Activated CD8-positive, alpha-beta memory T cell treated with anti-CD3 and anti-CD28 coated beads for 4 hours (primary cell): Measurements from ENCODE around the gene ADARB2.

ENCODE experiments used
- DNase-seq, 2 donors: peaks; one replicate each; pipeline ENCODE4 v3.0.0-alpha.2; 2020; ENCODE audit warnings: low read depth in 2 of 2

Gene ADARB2

DNA sequence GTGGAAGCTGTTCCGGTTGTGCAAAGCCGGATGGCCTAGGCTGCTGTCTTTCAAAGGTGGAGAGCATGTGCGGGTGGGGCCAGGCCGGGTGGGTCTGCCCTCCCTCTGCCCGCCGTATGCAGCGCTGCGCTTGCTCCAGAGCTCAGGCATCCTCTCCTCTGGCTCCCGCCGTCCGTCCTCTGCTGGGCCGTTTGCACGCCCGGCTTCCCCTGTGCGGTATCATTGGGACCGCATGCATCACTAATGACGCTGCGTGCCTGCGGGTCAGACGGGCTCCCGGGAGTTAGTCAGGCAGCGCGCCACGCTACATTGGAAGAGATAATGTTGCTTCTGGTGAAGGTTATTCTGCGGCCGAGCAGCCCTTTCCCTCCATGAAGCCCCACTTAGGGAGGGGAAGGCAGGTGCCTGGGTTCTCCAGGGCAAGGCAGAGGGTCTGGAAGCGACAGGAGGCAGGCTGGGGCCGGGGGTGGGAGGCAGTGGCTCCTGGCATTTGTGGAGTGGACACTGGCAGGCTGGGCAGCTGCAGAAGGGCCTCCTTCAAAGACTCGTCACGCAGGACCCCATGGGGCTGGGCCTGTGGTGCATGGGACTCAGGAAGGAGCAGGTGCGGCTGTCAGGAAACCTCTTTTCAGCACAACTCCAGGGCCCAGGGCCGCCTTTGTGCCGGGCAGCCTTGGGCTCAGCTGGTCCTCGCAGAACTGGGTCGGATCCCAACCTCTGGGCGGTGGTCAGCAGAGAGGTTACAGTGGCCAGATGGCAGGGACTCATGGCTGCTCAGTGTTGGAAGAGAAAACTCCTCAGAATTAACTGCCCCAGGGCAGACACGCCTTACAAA lies 362.6 kb downstream of the ADARB2 start:
- no peak for DNase-seq

DNA sequence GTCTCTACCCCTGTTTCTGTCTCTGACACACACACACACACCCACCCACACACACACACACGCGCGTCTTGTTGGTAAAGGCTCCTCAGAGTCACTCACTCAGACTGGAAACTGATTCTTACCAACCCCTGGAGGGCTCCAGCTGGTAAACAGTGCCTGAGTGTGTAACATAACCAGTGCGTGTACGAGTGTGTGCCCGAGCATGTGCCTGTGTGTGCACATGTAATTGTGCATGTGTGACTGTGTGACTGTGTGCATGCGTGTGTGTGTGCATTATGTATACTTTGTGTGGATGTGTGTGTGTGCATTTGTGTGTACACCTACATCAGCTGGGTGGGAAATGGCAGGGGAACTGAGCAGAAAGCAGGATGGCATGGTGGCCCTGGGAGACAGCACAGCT lies 364.0 kb downstream of the ADARB2 start:
- DNase-seq: no peak

DNA sequence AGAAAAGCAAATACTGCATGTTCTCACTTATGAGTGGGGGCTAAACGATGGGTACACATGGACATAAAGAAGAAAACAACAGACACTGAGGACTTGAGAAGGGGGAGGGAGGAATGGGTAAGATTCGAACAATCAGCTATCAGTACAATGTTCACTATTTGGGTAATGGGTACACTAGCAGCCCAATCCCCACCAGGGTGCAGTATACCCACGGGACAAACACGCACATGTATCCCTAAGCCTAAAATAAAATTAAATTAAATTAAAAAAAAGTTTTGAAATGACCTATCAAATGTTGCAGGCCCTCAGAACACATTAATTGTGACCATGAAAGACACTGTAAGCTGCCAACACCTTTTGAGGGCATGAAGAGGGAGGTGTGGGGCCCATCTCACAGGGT lies 365.1 kb downstream of the ADARB2 start:
- no peak for DNase-seq

DNA sequence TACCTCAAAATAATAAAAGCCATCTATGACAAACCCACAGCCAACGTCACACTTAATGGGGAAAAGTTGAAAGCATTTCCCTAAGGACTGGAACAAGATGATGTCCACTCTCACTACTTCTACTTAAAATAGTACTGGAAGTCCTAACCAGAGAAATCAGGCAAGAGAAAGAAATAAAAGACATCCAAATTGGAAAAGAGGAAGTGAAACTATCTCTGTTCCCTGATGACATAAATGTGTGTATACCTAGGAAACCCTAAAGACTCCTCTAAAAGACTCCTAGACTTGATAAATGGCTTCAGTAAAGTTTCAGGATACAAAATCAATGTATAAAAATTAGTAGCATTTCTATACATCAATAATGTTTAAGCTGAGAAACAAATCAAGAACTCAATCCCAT lies 367.0 kb downstream of the ADARB2 start:
- no peak for DNase-seq

DNA sequence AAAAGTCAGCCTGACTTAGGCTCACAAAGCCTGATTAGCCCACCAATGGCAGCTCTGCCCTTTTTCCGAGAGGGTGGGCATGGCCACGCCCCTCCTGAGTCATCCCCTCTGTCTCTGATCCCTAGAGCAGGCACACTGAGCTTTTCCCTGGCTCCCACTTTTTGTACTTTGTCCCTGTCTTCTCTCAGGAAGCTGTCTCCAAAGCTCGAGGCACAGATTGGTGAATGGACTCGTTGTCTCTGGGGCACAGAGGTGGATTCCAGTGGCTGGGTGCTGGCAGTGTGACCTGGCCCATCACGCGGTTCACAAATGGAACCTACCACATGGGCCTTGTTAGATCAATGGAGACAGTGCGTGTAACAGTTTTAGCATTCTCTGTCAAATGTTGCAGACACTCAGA lies 367.7 kb downstream of the ADARB2 start:
- no peak for DNase-seq

DNA sequence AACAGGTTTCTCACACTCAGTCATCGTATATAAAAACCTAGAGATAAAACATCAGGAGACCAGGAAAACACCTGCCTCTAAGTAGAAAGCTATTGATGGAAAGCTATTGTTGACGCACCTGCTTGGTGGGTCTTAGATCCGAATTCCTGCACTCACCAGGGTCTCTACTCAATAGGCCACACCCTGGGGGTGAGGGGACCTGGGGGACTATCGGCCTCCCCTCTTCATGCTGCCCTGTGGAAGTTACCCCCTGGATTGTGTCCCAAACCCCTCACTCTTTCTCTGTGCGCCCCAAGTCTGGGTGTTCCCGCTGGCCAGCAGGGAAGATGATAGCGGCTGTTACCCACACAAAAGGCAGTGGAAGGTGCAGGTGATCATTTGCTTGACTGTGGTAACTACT lies 368.1 kb downstream of the ADARB2 start:
- no peak for DNase-seq

DNA sequence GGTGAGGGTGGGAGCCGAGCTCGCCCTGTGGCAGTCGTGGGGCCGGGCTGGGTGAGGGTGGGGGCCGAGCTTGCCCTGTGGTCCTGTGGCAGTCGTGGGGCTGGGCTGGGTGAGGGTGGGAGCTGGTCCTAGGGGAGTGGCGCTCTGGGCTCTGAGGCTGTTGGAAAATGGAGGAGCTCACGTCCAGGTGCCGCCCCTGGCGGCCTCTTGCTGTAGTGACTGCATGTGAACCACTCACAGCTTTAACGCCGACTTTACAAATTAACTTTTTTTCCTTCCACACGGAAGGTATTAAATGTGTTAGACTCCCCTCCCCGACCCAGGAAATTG lies 368.5 kb downstream of the ADARB2 start:
- no peak for DNase-seq

DNA sequence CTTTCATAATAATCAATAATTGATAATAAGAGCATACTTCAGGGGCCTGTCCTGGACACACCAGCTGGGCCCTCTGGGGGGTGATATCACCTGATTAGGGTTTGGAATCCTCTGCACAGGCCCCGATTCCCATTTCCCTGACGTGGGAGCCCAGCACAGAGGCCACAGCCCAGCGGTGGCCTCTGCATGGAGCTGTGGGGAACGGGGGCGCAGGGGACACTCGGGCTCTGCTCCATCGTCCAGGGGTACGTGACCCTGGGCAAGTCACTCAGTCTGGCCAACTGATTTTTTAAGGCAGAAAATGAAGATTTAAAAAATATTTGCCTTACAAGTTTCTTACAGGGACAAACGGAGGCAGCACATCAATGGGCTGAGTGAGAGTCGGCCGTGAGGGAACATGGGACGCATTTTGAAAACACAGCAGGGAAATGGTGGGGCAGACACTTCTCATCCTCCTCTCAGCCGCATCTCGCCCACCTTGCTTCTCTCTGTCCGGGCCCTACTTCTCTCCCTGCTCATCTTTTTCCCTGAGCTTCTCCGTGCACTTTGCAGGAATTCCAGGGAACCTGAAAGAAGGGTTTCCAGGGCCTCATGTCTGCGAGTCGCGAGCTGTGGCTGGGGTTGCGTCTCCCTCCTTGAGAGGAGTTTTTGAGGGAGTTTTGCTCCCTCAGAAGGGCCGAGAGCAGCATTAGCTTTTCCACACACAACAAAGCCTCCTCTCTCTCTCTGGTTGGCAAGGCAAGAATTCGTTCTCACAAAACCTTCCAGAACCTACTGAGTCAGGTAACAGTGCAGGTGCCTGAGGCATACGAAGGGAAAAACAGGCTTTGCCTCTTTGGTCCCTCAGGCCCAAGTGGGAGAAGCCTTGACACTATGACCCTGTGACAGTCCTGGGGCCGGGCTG lies 369.1 kb downstream of the ADARB2 start:
- no peak for DNase-seq

DNA sequence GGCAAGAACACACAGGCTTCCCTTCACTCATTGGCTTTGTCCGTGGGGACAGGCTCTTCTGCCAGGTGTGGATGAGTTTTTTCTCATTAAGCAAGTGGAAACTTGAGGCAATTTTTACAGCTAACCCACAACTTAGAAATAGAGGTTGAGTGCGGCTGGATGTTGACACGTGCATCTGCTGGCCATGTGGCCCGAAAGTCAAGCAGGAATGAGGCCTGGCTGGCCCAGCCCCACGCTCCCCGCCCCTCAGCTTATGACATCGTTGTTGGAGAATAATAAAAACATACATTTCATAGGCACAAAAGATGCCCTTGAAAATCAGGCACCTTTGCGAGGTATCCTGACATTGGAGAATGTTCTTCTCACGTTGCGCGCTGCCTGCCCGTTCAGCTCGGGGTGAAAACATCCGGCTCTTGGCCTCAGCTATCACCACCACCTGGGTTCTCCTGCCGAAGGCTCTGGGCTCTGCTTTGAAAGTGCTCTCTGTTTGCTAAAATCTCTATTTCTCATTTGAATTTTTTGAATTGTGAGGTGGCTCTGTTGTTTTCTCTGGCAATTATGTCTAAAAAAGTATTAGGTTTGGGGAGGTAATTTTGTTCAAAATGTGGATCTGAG lies 370.4 kb downstream of the ADARB2 start:
- DNase-seq: no peak

DNA sequence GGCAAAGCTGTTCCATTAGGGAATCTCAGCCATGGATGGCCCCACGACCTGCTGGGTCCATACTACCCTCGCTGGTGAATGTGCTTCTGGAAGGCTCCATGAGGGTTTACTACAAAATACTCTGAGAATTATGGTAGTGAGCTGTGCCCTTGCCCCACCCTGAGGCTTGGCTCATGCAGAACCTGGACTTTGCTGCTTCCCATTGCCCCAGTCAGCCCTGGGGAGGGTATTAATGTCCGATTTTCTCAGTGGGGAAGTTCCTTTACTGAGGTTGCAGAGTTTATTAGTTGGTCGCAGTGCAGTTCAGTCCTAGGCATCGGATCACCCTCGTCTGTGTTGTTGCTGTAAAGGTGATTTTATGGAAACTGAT lies 371.0 kb downstream of the ADARB2 start:
- no peak for DNase-seq

DNA sequence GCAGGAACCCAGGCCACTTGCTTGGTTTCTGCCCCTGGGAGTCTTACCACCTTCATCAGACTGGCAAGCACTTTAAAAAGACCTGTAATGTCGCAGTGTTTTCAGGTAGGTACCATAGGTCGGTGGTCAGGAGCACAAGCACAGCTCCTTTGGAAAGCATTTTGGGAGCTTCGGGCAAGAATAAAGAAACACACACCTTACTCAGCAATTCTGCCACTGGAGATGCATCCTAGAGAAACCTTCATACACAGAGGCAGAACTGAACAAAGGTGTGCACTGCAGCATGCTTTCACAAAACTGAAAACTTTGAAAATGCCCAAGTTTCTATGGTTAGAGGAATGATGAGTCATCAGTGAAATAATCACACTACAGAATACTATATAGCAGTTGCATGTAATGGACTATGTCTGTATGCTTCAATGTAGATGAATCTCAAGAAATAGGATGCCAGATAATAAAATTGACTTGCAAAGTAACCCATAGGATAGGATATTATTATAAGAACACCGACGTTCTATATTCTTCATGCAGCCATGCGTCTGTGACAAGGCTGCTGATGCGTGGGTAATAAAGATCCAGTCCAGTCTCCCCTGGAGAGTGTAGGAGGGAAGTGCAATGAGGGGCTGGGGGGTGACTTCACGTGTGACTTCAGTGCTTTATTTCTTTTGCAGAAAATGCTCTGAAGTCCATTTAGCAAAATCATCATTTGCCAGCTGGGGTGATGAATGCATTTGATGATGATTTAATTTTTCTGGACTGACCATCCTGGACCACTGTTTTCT lies 371.6 kb downstream of the ADARB2 start:
- no peak for DNase-seq

DNA sequence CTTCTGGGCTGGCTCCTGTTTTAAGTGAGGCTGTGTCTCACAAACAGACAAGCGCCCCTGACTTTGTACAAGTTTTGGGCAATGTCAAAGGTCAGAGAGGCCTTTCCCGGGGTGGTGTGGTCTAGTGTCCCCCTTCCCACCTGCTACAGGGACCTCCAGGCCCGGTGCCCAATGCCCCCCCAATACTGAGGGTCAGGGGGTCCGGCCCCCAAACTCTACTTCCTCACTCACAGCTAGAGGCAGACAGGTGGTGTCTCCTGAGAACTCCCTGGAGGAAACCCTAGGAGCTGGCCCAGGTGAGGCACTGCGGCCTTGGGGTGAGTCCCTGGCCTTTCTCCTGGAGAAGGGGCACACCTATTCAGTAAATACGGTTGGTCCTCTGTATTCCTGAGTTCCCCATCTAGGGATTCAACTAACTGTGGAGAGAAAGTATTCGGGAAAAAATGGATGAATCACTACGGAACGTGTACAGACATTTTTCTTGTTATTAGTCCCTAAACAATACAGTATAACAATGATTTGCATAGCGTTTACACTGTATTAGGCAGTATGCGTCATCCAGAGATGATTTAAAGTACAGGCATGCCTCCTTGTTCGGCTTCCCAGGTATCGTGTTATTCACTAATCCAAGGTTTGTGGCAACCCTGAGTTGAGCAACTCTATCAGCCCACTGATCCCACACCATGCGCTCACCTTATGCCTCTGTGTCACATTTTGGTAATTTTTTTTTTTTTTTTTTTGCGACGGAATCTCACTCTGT lies 373.0 kb downstream of the ADARB2 start:
- DNase-seq: no peak

DNA sequence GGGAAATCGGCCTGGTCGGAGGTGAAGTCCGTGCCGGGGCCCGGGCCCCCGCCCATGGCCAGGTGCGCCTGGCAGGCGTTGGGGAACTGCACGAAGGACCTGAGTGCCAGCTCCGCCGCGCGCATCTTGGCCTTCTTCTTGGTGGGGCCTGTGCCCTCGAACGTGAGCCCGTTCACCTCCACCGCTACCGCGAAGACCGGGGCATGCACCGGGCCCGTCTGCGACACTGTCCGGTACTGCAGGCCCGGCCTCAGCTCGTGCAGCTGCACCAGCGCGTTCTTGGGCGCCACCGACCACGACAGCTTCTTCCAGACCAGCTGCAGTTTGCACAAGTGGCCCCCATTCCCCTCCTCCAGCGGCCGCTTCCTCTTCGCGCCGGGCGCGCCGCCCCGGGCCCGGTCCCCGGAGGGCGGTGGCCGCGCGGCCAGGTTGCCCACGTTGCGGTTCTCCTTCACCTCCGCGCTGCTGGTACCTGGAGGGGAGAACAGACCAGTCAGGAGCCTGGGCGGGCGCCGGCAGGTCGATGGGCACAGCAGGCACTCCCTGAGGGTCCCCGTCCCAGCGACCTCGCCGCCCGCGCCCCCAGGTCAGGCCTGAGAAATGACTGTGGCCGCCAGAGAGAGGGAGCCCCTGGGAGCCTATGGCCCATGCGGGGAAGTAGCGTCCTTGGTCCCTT lies 373.7 kb downstream of the ADARB2 start:
- DNase-seq: no peak

DNA sequence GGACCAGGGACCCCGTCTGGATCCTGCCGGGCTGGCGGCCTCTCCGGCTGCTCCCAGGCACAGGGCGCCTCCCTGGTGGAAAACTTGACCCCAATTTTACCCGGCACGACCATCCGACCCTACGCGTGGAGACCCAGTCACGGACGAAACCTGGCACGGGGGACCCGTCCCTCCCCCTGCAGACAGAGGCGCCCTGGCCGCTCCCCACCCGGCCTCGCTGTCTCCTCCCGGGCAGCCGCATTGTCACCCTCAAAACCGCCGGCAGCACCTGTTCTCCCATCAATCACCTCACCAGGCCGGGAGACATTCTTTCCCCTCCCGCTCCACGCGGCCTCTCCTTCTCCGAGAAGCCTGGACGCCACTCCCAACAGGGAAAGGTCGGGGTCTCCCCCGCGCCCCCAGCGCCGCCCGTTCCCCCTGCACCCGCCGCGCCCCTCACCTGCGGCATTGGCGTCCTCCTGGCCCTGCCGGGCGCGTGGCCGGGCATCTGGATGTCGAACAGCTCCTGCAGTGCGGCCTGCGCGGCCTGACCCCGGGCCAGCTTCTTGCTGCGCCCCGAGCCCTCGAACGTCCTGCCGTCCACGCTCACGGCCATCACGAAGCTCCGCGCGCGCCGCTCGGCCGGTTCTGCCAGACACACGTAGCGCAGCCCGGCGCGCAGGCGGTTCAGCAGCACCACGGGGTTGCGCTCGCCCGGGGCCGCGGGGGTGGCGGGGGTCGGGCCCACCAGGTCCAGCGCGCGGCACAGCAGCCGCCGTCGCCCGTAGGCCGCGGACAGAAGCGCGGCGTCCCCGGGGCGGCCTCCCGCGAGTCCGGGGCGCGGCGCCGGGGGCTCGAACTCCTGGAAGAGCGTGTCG lies 374.5 kb downstream of the ADARB2 start:
- no peak for DNase-seq

DNA sequence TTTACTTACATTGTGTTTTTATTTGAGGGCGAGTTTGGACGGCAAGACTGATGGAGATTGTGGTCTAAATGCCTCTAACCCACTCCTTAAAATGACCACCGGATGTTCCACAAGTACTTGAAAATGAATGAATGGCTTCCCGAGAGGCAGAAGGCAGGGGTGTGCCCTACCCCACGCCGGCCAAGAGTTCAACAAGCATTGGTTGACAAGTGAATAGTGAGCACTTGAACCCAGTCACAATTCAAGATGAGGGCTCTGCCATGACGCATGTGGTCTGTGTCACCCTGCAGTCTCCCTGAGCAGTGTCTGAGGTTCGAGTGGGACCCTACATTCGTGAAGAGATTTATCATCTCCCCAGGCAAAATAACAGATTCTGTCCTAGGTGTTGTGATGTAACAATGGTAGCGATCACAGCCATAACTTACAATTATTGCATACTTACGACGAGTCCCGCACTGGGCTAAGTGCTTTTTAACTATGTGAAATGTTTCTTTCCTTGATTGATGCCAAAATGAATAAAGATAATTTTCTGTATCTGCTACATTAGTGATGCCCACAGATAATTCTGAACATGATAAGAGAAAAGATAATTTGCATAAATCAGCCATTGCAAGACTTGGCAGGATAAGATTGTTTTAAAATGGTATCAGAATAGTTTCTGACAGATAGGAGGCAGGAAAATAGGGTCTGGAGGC lies 375.8 kb downstream of the ADARB2 start:
- no peak for DNase-seq

DNA sequence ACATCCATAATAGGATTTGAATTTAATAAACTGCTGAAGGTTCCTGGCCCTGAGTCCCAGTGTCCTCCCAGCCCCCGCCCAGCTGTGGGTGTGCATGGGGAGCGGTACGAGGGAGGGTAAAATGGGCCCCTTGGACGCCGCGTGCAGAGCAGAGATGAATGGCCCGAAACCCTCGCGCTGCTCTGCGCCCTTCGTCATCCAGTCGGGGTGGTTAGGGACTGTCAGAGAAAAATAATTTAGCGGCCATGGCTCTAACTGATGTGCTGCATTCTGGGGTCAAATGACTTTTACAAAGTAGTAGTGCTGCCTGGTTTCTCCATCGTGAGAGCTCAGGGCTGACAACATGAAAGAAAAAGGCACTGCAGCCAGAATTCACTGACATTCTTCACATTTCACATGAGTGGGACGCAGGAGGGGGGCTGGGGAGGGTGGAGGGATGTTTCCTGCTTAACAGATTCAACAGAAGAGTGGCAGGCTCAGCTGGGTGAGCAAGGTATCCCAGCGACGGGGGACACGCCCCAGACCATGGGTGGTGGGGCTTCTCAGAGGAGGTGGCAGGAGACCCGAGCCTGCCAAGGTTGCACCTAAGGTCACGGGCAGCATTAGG lies 376.7 kb downstream of the ADARB2 start:
- DNase-seq: no peak

DNA sequence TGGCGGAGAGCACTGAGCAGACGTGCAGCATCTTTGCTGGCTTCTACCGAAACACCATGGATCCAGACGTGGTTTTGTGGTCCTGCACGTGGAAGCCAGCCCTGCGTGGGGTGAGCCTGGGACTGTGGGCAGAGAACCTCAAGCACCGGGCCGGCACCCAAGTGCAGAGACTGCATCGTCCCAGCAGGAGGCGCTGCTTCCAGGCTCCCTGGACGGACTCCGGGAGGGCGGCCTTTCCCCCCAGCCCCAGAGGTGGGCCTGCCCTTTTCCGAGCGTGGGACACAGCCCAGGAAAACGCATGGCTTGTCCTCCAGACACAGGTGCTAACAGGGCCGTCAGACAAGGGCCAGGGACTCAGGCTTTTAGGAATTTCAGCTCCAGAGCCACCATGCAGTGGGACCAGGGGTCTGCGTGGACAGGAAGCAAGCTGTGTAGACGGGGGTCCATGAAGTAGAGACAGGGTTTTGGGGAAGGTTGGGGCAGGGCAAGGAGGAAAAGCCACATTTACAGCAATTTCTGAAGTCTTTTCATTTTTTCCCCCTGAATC lies 377.2 kb downstream of the ADARB2 start:
- DNase-seq: no peak

DNA sequence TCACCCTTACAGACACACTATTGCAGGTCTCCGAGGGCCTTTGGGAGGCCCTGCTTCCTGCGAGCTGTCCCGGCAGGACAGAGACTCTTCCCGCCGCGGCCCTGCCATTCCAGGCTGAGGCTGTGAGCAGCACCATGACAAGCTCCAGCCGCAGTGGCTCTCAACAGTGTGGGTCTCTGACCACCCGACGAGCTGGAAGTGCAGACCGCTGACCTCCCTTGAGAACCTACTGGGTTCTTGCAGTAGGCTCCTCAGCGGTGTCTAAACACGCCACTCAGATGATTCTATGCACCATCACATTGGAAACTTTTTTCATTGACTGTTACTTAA lies 377.7 kb downstream of the ADARB2 start:
- DNase-seq: no peak
